Central memory CD4-positive, alpha-beta T cell (primary cell): Measurements from ENCODE around the gene SMTNL2.
"Not testable (repeated sequence)": the region's sequence is repeated elsewhere in the genome, so short reads cannot be mapped to it uniquely, and the experiment has no call there.

Experiments
- DNase-seq: peaks from one replicate; pipeline ENCODE4 v3.0.0; 2022

Gene SMTNL2

GRCh38 chr17:4604736-4605135 is 20.4 kb downstream of the SMTNL2 start:
- DNase-seq = not testable (repeated sequence)

- no peak for DNase-seq
These were observed 21.5 kb downstream of the SMTNL2 start for GRCh38 chr17:4605826-4606225.

- no peak for DNase-seq
These were observed 23.0 kb downstream of the SMTNL2 start for GRCh38 chr17:4607261-4607741.

- DNase-seq = no peak
These were observed 23.5 kb downstream of the SMTNL2 start for GRCh38 chr17:4607773-4608187.

GRCh38 chr17:4609761-4610160 is 25.4 kb downstream of the SMTNL2 start:
- DNase-seq = no peak

GRCh38 chr17:4610162-4610561 is 25.8 kb downstream of the SMTNL2 start:
- no peak for DNase-seq

- DNase-seq = no peak
These were observed 26.3 kb downstream of the SMTNL2 start for GRCh38 chr17:4610656-4611055.

- no peak for DNase-seq
These were observed 32.1 kb downstream of the SMTNL2 start for GRCh38 chr17:4616476-4616875.

GRCh38 chr17:4617090-4617489 is 32.8 kb downstream of the SMTNL2 start:
- no peak for DNase-seq

- no peak for DNase-seq
These were observed 33.4 kb downstream of the SMTNL2 start for GRCh38 chr17:4617590-4618351.

GRCh38 chr17:4620531-4621101 is 36.3 kb downstream of the SMTNL2 start:
- DNase-seq = no peak

GRCh38 chr17:4622375-4622774 is 38.0 kb downstream of the SMTNL2 start:
- no peak for DNase-seq

GRCh38 chr17:4623249-4623648 is 38.9 kb downstream of the SMTNL2 start:
- no peak for DNase-seq

- not testable (repeated sequence) for DNase-seq
These were observed 40.2 kb downstream of the SMTNL2 start for GRCh38 chr17:4624451-4624911.

- no peak for DNase-seq
These were observed 40.9 kb downstream of the SMTNL2 start for GRCh38 chr17:4625181-4625617.

GRCh38 chr17:4626734-4627256 is 42.5 kb downstream of the SMTNL2 start:
- DNase-seq = no peak

GRCh38 chr17:4631431-4631830 is 47.1 kb downstream of the SMTNL2 start:
- DNase-seq = no peak

GRCh38 chr17:4631836-4632580 is 47.7 kb downstream of the SMTNL2 start:
- DNase-seq = no peak

- no peak for DNase-seq
These were observed 48.2 kb downstream of the SMTNL2 start for GRCh38 chr17:4632581-4632920.

GRCh38 chr17:4633643-4634042 is 49.3 kb downstream of the SMTNL2 start:
- no peak for DNase-seq

- no peak for DNase-seq
These were observed 50.6 kb downstream of the SMTNL2 start for GRCh38 chr17:4634976-4635375.

- DNase-seq = no peak
These were observed 51.6 kb downstream of the SMTNL2 start for GRCh38 chr17:4635823-4636375.

- DNase-seq = no peak
These were observed 52.3 kb downstream of the SMTNL2 start for GRCh38 chr17:4636474-4637100.
